Astrocyte (in vitro differentiated cells and primary cell): ENCODE data around the gene TOMM70.

Source experiments
- CTCF ChIP-seq: IDR thresholded peaks from 2 replicates; pipeline ENCODE4 v1.5.1; 2011; ENCODE audit warnings: low read depth, mild to moderate bottlenecking, inconsistent platforms, low read length, moderate library complexity; ENCODE audit not compliant: insufficient read depth
- EZH2 ChIP-seq: IDR thresholded peaks from 2 replicates; pipeline ENCODE4 v1.6.1; 2012; ENCODE audit warnings: mild to moderate bottlenecking, low read length, inconsistent platforms; ENCODE audit not compliant: insufficient read depth

GRCh38 chr3:100448079-100448478 lies 47.2 kb upstream of the TOMM70 start:
- TF ChIP-seq CTCF (no peak), EZH2 (no peak)
